MM.1S (cell line): ENCODE data around the gene MPPED1.

Experiments used
- EZH2 ChIP-seq: fragments of 300-600 bp; sonication (generic); optimal IDR thresholded peaks from 2 replicates; pipeline ENCODE3; 2017; ENCODE audit warnings: low read depth, mild to moderate bottlenecking, antibody characterized with exemption, low read length, mixed read lengths
- TF ChIP-seq, protein P1 (sequence below): fragments of 300-600 bp; sonication (generic); IDR thresholded peaks from 2 replicates; pipeline ENCODE4 v1.5.1; 2016; ENCODE audit warnings: antibody characterized with exemption, low read length, mixed read lengths

GRCh38 chr22:43443152-43443471 is 31.3 kb downstream of the MPPED1 start:
- TF ChIP-seq, protein P1, sequence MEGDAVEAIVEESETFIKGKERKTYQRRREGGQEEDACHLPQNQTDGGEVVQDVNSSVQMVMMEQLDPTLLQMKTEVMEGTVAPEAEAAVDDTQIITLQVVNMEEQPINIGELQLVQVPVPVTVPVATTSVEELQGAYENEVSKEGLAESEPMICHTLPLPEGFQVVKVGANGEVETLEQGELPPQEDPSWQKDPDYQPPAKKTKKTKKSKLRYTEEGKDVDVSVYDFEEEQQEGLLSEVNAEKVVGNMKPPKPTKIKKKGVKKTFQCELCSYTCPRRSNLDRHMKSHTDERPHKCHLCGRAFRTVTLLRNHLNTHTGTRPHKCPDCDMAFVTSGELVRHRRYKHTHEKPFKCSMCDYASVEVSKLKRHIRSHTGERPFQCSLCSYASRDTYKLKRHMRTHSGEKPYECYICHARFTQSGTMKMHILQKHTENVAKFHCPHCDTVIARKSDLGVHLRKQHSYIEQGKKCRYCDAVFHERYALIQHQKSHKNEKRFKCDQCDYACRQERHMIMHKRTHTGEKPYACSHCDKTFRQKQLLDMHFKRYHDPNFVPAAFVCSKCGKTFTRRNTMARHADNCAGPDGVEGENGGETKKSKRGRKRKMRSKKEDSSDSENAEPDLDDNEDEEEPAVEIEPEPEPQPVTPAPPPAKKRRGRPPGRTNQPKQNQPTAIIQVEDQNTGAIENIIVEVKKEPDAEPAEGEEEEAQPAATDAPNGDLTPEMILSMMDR = no peak
- no peak for TF ChIP-seq EZH2
